Psoas muscle (tissue), 8 donors: Measurements from ENCODE around the gene MYO9A. TPM values are rescaled to one million over a fixed set of nuclear protein-coding genes. Genes with fewer than 3 reads are reported as not detected.
"Not testable (repeated sequence)": the region's sequence is repeated elsewhere in the genome, so short reads cannot be mapped to it uniquely, and the experiment has no call there.

Source experiments
- ATAC-seq, 4 donors: fragments of 200-7000 bp; cut with Tn5 transposase; one replicate each; pipeline ENCODE4 v1.9.1; 2020; ENCODE audit warnings: moderate library complexity in 3 of 4, mild to moderate bottlenecking in 2 of 4
- DNase-seq, 2 donors: peaks; one replicate each; pipeline ENCODE4 v3.0.0-alpha.2; 2020
- H3K27ac ChIP-seq: fragments of 200-600 bp; one replicate; pipeline ENCODE4 v1.8.0; 2022
- H3K27me3 ChIP-seq, 3 donors: fragments of 200-600 bp in 1 of 3; one replicate each; pipeline versions ENCODE4 v1.6.1 to v1.8.0; 2013 to 2022; ENCODE audit warnings: low read length in 2 of 3, mild to moderate bottlenecking in 2 of 3, moderate library complexity in 1 of 3; ENCODE audit not compliant: insufficient read depth in 3 of 3
- H3K36me3 ChIP-seq, 2 donors: fragments of 200-600 bp in 1 of 2; one replicate each; pipeline versions ENCODE4 v1.6.1 to v1.8.0; 2013 to 2022; ENCODE audit warnings: low read depth in 1 of 2, mild to moderate bottlenecking in 1 of 2, moderate library complexity in 1 of 2; ENCODE audit not compliant: insufficient read depth in 1 of 2
- H3K4me1 ChIP-seq: fragments of 200-600 bp; one replicate; pipeline ENCODE4 v1.8.0; 2022
- H3K4me3 ChIP-seq: fragments of 200-600 bp; one replicate; pipeline ENCODE4 v1.8.0; 2022; ENCODE audit warnings: mild to moderate bottlenecking
- H3K9me3 ChIP-seq: fragments of 200-600 bp; one replicate; pipeline ENCODE4 v1.8.0; 2022
- WGBS, 3 donors: extraction: QIAGEN DNeasy Blood & Tissue Kit; methylation state at CpG; one replicate each; pipeline versions ENCODE4 v1.1.6 to v1.1.7; 2013; 5-methylcytosine and 5-hydroxymethylcytosine counted together
- intact Hi-C, 2 donors: fragments of 100-400 bp; cut with DNase I; formaldehyde crosslinking; loops; one replicate each; pipeline versions ENCODE4 v1.11.0 to v1.14.2; 2022
- polyA plus RNA-seq, 3 donors: library from polyadenylated mRNA; stranded (reverse); fragments of 200-250 nt; gene quantifications; one replicate each; pipeline ENCODE4 v1.2.3, GENCODE V29; 2013
- total RNA-seq, 4 donors: library from RNA; stranded (reverse); fragmentation: NEBNext Ultra II Directional in 2 of 4; extraction: Animal tissue kit (Norgen Biotek cat#: 25700) in 2 of 4; gene quantifications; one replicate each; pipeline versions ENCODE4 v1.2.1 to v1.2.4, GENCODE V29; 2021 to 2023
- TF ChIP-seq, protein P1 (sequence below): fragments of 200-600 bp; IDR thresholded peaks from one replicate; pipeline ENCODE4 v1.8.0; 2022; ENCODE audit warnings: antibody characterized with exemption
- donor health status: healthy with polysubstance abuse.
- donor health status: DM: no; HTN: no; CAD: no; lungs with moderate emphysema.
- donor health status: Bipolar disorder and iron deficiency.
- donor health status: healthy.
- donor health status: DM: yes; HTN: yes; CAD: no.
- donor health status: DM: no; HTN: no; CAD: no.
- donor health status: DM: no; HTN: no; CAD: no.
- donor health status: DM: yes; HTN: yes; CAD: no.

Gene MYO9A
- total and polyA plus RNA-seq, 7 donors: 3.4 to 28.4 (median 23.0) TPM

GRCh38 chr15:72106068-72106467 lies 11.9 kb downstream of the MYO9A start:
- peaks cover 34% of the 10 kb centered on the region for H3K4me1 ChIP-seq
- TF ChIP-seq, protein P1, sequence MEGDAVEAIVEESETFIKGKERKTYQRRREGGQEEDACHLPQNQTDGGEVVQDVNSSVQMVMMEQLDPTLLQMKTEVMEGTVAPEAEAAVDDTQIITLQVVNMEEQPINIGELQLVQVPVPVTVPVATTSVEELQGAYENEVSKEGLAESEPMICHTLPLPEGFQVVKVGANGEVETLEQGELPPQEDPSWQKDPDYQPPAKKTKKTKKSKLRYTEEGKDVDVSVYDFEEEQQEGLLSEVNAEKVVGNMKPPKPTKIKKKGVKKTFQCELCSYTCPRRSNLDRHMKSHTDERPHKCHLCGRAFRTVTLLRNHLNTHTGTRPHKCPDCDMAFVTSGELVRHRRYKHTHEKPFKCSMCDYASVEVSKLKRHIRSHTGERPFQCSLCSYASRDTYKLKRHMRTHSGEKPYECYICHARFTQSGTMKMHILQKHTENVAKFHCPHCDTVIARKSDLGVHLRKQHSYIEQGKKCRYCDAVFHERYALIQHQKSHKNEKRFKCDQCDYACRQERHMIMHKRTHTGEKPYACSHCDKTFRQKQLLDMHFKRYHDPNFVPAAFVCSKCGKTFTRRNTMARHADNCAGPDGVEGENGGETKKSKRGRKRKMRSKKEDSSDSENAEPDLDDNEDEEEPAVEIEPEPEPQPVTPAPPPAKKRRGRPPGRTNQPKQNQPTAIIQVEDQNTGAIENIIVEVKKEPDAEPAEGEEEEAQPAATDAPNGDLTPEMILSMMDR: no peak

GRCh38 chr15:72105111-72105510 lies 12.8 kb downstream of the MYO9A start:
- H3K27me3 ChIP-seq: no peaks in the 10 kb centered on the region
- intact Hi-C loops: no loop called here
- H3K4me1 ChIP-seq: peaks cover 34% of the 10 kb centered on the region
- H3K36me3 ChIP-seq: no peaks in the 10 kb centered on the region
- no peak overlapping the region for H3K27ac ChIP-seq
- WGBS, 3 donors: 91 to 96% (median 93%) methylated on average over 3 of the region's 3 CpGs
- no peak for DNase-seq
- H3K9me3 ChIP-seq: no peaks in the 10 kb centered on the region
- TF ChIP-seq, protein P1: no peak
- no peak overlapping the region for H3K4me3 ChIP-seq
- no peak for ATAC-seq

More at GRCh38 chr15:72106068-72106467, 11.9 kb downstream of the MYO9A start:
- Histone ChIP-seq H3K9me3 (no peaks in the 10 kb centered on the region), H3K4me3 (no peak overlapping the region), H3K36me3 (no peaks in the 10 kb centered on the region), H3K27me3 (no peaks in the 10 kb centered on the region), H3K27ac (no peak overlapping the region)
- DNase-seq (no peak), ATAC-seq (no peak)
- 99 to 100% (median 100%) methylated on average over 2 of the region's 2 CpGs for WGBS, 3 donors
- intact Hi-C loops: no loop called here

DNA sequence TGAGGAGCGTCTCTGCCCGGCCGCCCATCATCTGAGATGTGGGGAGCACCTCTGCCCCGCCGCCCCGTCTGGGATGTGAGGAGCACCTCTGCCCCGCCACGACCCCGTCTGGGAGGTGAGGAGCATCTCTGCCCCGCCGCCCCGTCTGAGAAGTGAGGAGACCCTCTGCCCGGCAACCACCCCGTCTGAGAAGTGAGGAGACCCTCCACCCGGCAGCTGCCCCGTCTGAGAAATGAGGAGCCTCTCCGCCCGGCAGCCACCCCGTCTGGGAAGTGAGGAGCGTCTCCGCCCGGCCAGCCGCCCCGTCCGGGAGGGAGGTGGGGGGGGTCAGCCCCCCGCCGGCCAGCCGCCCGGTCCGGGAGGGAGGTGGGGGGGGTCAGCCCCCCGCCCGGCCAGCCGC lies 17.4 kb downstream of the MYO9A start:
- H3K36me3 ChIP-seq, H3K27me3 ChIP-seq, H3K9me3 ChIP-seq, H3K27ac ChIP-seq, intact Hi-C loops, DNase-seq, H3K4me3 ChIP-seq, ATAC-seq: not testable (repeated sequence)
- WGBS, 3 donors: 95 to 98% (median 95%) methylated on average over 10 to 27 of the region's 33 CpGs
- peaks cover 19% of the 10 kb centered on the region for H3K4me1 ChIP-seq

- H3K27me3 ChIP-seq: no peaks in the 10 kb centered on the region
- 89 to 95% (median 93%) methylated on average over 4 of the region's 4 CpGs for WGBS, 3 donors
- peaks cover 11% of the 10 kb centered on the region for H3K4me1 ChIP-seq
- no peaks in the 10 kb centered on the region for H3K36me3 ChIP-seq
- H3K9me3 ChIP-seq: no peaks in the 10 kb centered on the region
- no peak for DNase-seq
- no peak overlapping the region for H3K27ac ChIP-seq
- H3K4me3 ChIP-seq: no peak overlapping the region
- intact Hi-C loops: no loop called here
- no peak for ATAC-seq
- TF ChIP-seq, protein P1: no peak
Measured at GRCh38 chr15:72099155-72099554, 18.8 kb downstream of the MYO9A start.

- intact Hi-C loops: no loop called here
- Histone ChIP-seq H3K9me3 (no peaks in the 10 kb centered on the region), H3K27ac (no peak overlapping the region), H3K36me3 (no peaks in the 10 kb centered on the region), H3K27me3 (no peaks in the 10 kb centered on the region), H3K4me3 (no peak overlapping the region), H3K4me1 (peaks cover 5% of the 10 kb centered on the region)
- no peak for DNase-seq
- TF ChIP-seq, protein P1: no peak
- ATAC-seq: no peak
Measured at GRCh38 chr15:72098040-72098439, 19.9 kb downstream of the MYO9A start.
